Measurements from ENCODE around the gene DPP6.

GRCh38 chr7:154937837-154938236 lies 885.6 kb downstream of the DPP6 start:
- TF ChIP-seq CTCF (conservative IDR thresholded peaks at IDR 0.05; ENCODE audit: low read depth, low read length): no peak
- TF ChIP-seq EZH2phosphoT487 (IDR thresholded peaks at IDR 0.05; ENCODE audit: borderline replicate concordance, low read length): no peak
